ENCODE results near the gene ARHGEF10L.

GRCh38 chr1:17562375-17562774 is 22.9 kb downstream of the ARHGEF10L start:
- TF ChIP-seq, protein P1, sequence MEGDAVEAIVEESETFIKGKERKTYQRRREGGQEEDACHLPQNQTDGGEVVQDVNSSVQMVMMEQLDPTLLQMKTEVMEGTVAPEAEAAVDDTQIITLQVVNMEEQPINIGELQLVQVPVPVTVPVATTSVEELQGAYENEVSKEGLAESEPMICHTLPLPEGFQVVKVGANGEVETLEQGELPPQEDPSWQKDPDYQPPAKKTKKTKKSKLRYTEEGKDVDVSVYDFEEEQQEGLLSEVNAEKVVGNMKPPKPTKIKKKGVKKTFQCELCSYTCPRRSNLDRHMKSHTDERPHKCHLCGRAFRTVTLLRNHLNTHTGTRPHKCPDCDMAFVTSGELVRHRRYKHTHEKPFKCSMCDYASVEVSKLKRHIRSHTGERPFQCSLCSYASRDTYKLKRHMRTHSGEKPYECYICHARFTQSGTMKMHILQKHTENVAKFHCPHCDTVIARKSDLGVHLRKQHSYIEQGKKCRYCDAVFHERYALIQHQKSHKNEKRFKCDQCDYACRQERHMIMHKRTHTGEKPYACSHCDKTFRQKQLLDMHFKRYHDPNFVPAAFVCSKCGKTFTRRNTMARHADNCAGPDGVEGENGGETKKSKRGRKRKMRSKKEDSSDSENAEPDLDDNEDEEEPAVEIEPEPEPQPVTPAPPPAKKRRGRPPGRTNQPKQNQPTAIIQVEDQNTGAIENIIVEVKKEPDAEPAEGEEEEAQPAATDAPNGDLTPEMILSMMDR (IDR thresholded peaks at IDR 0.05), result no peak
- TF ChIP-seq POLR2AphosphoS5 (IDR thresholded peaks at IDR 0.05) (no peak), EP300 (IDR thresholded peaks at IDR 0.05) (no peak)
